Nephron (organoid): Measurements from ENCODE around the gene NRXN2.

ENCODE experiments used
- H3K27ac Mint-ChIP-seq, 3 experiments: 2 replicates each; pipeline ENCODE4 v1.8.0; 2020; ENCODE audit warnings: mixed read lengths in 3 of 3, mild to moderate bottlenecking in 2 of 3, moderate library complexity in 1 of 3
- H3K27me3 Mint-ChIP-seq: 2 replicates; pipeline ENCODE4 v1.8.0; 2021; ENCODE audit warnings: low read depth, mild to moderate bottlenecking, moderate library complexity, mixed read lengths
- H3K36me3 Mint-ChIP-seq: 2 replicates; pipeline ENCODE4 v1.8.0; 2020; ENCODE audit warnings: low read depth, mixed read lengths
- H3K4me1 Mint-ChIP-seq: 2 replicates; pipeline ENCODE4 v1.8.0; 2020; ENCODE audit warnings: mixed read lengths
- H3K4me3 Mint-ChIP-seq, 3 experiments: 2 replicates each; pipeline ENCODE4 v1.8.0; 2020; ENCODE audit warnings: mild to moderate bottlenecking in 3 of 3, mixed read lengths in 3 of 3, moderate library complexity in 2 of 3
- H3K9me3 Mint-ChIP-seq: 2 replicates; pipeline ENCODE4 v1.8.0; 2020; ENCODE audit warnings: mixed read lengths
- TF ChIP-seq, protein P1 (sequence below), 3 experiments: fragments of 200-600 bp; sonication (generic); IDR thresholded peaks; one replicate each; pipeline ENCODE4 v1.5.0; 2021; ENCODE audit warnings: antibody characterized with exemption in 3 of 3; ENCODE audit not compliant: unreplicated experiment in 3 of 3

The NRXN2 gene

DNA sequence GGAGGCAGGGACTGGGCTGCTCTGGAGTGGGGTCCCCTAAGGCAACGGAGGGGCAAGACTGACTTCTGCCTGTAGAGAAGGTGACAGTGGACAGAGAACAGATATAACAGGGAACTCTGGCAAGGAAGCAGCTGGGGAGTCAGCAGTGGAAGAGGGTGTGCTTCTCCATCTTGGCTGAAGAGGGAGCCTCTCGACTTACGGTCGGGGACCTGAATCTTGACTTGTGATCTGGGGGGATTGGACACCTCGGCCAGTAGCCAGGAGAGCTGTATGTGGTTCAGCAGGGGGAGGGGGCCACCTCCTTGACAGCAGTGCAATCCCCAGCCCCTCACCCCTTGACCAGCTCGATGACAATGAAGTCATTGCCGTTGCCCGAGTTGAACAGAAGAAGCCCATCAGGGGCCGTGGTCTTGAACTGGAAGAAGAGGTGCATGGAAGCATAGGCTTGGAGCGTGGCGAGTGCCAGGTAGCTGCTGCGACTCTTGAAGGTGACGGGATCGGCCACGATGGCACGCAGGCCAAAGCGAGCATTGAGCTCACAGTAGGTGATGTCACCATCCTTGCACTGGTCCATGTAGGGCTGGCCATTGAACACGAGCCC, 72.0 kb downstream of the NRXN2 start:
- Mint-ChIP-seq H3K4me1 (peaks cover 40% of the 10 kb centered on the region), H3K4me3 (no peak overlapping the region), H3K36me3 (no peaks in the 10 kb centered on the region), H3K27ac (peak overlapping the region in 2 of 3 experiments; percentile 67 to 91), H3K27me3 (peaks cover 23% of the 10 kb centered on the region), H3K9me3 (no peaks in the 10 kb centered on the region)
- TF ChIP-seq, protein P1, sequence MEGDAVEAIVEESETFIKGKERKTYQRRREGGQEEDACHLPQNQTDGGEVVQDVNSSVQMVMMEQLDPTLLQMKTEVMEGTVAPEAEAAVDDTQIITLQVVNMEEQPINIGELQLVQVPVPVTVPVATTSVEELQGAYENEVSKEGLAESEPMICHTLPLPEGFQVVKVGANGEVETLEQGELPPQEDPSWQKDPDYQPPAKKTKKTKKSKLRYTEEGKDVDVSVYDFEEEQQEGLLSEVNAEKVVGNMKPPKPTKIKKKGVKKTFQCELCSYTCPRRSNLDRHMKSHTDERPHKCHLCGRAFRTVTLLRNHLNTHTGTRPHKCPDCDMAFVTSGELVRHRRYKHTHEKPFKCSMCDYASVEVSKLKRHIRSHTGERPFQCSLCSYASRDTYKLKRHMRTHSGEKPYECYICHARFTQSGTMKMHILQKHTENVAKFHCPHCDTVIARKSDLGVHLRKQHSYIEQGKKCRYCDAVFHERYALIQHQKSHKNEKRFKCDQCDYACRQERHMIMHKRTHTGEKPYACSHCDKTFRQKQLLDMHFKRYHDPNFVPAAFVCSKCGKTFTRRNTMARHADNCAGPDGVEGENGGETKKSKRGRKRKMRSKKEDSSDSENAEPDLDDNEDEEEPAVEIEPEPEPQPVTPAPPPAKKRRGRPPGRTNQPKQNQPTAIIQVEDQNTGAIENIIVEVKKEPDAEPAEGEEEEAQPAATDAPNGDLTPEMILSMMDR (IDR thresholded peaks at IDR 0.05; ENCODE audit: unreplicated experiment in 3 of 3): peak; percentile 49 to 63 (median 57)

DNA sequence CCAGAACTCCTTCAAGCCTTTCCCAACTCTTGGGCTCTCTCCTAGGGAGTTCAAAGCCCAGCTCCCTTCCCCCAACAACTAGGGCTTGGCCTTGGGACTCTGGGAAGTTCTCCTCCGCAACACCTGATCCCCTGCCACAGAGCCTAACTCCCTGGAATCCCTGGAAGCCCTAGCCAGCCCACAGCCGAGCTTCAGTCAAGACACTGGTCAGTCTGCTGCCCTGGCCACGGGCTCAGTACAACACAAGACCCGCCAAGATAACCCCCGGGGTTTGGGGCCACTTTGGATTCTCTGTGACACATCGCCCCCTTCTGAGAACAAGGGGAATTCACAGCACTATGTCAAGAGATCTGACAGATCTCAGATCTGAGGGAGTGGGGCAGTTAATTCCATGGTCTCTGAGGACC, 73.7 kb downstream of the NRXN2 start:
- no peaks in the 10 kb centered on the region for H3K36me3 Mint-ChIP-seq
- peaks cover 56% of the 10 kb centered on the region for H3K4me1 Mint-ChIP-seq
- TF ChIP-seq, protein P1 (IDR thresholded peaks at IDR 0.05; ENCODE audit: unreplicated experiment in 3 of 3): peak; percentile 57 to 65 (median 64)
- H3K9me3 Mint-ChIP-seq: no peaks in the 10 kb centered on the region
- H3K4me3 Mint-ChIP-seq: peak overlapping the region in 2 of 3 experiments; percentile 28 to 37
- peak overlapping the region; percentile 43 to 91 (median 78) for H3K27ac Mint-ChIP-seq
- peaks cover 40% of the 10 kb centered on the region for H3K27me3 Mint-ChIP-seq

DNA sequence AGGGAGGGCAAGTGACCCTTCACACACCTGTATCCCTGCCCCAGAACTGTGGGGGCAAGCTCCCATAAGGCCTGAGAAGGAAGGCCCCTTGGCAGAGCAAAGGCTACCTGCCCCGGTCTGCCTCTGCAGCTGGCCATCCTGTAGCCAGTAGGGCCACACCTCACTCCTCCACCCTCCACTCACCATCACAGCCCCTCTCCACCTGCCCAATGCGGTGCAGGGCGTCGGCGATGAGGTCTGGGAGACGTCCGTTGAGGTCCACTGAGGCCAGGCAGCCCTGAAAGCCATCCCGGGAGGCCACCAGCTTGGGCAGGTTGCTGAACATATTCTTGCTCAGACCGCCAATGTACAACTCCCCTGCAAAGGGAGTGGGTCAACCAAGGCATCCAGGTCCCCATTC, 74.4 kb downstream of the NRXN2 start:
- TF ChIP-seq, protein P1 (IDR thresholded peaks at IDR 0.05; ENCODE audit: unreplicated experiment in 3 of 3): no peak
- peaks cover 61% of the 10 kb centered on the region for H3K4me1 Mint-ChIP-seq
- no peaks in the 10 kb centered on the region for H3K36me3 Mint-ChIP-seq
- H3K4me3 Mint-ChIP-seq: no peak overlapping the region
- no peaks in the 10 kb centered on the region for H3K9me3 Mint-ChIP-seq
- no peak overlapping the region for H3K27ac Mint-ChIP-seq
- peaks cover 48% of the 10 kb centered on the region for H3K27me3 Mint-ChIP-seq

DNA sequence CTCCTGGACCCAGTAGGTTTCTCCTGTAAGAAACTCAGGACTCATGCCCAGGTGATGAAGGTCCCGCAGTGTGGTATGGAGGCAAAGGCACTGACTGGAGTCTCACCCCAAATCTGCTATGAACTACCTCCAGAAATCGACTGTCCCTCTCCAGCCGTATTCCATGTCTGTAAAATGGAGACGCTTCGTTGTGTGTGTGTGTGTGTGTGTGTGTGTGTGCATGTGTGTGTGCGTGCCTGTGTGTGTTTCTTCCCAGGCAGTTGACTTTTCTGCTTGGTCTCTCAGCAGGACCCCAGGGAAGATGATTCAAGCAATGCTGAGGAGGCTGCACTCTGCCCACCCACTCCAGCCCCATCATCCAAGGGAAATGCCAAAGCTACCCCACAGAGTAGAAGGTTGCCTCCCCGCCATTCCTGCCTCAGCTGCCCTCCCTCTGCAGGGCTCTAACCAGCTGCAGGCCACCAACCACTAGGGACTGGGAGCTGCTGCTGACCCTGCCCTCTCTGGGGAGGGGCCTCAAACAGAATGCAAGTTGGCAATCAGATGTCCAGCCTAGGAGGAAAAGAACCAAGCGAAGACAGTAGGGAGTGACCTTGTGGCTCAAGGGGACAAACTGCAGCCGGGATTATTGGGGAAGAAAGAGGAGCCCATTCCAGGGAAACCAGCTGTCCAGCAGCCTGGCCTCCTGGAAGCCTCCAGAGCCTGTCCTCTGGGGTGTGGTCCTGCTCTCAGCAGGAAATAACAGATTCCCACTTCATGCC, 75.8 kb downstream of the NRXN2 start:
- Mint-ChIP-seq H3K27me3 (peaks cover 48% of the 10 kb centered on the region), H3K36me3 (no peaks in the 10 kb centered on the region), H3K4me1 (peaks cover 50% of the 10 kb centered on the region), H3K9me3 (no peaks in the 10 kb centered on the region), H3K4me3 (peak overlapping the region in 1 of 3 experiments; percentile 23), H3K27ac (peak overlapping the region in 2 of 3 experiments; percentile 22 to 72)
- TF ChIP-seq, protein P1 (IDR thresholded peaks at IDR 0.05; ENCODE audit: unreplicated experiment in 3 of 3): no peak

DNA sequence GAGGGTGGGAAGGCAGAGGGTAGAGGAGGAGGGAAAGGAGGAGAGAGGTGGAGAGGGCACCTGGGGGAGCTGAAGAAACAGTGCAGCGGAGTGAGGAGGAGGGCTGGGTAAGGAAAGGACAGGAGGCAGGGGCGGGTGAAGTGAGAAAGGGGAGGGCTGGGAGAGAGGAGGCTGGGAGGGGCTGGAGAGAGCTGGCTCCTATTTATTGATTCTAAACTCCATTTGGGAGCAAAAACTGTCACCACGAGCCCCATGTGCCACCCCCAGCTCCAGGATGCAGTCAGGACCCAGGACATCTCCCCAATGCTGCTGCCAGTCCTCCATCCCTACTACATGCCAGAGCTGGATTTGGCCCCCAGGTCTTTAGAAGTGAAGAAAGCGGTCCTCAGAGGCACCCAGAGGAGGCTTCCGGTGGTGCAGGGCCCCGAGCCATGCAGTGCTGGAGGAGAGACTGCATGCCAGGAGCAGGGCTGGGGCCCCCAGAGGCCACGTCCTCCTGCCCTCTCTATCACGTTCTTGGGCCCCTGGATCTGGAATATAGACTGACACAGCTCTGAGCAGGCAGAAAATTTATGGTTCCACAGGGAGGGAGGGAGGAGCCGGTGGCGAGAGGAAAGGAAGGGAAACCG, 78.2 kb downstream of the NRXN2 start:
- H3K4me1 Mint-ChIP-seq: peaks cover 48% of the 10 kb centered on the region
- no peaks in the 10 kb centered on the region for H3K36me3 Mint-ChIP-seq
- H3K4me3 Mint-ChIP-seq: peak overlapping the region; percentile 83 to 97 (median 95)
- TF ChIP-seq, protein P1 (IDR thresholded peaks at IDR 0.05; ENCODE audit: unreplicated experiment in 3 of 3): peak; percentile 29 to 46 (median 36)
- H3K9me3 Mint-ChIP-seq: no peaks in the 10 kb centered on the region
- H3K27me3 Mint-ChIP-seq: peaks cover 48% of the 10 kb centered on the region
- peak overlapping the region; percentile 6 to 72 (median 26) for H3K27ac Mint-ChIP-seq
